ENCODE data around the gene SRRM5.

DNA sequence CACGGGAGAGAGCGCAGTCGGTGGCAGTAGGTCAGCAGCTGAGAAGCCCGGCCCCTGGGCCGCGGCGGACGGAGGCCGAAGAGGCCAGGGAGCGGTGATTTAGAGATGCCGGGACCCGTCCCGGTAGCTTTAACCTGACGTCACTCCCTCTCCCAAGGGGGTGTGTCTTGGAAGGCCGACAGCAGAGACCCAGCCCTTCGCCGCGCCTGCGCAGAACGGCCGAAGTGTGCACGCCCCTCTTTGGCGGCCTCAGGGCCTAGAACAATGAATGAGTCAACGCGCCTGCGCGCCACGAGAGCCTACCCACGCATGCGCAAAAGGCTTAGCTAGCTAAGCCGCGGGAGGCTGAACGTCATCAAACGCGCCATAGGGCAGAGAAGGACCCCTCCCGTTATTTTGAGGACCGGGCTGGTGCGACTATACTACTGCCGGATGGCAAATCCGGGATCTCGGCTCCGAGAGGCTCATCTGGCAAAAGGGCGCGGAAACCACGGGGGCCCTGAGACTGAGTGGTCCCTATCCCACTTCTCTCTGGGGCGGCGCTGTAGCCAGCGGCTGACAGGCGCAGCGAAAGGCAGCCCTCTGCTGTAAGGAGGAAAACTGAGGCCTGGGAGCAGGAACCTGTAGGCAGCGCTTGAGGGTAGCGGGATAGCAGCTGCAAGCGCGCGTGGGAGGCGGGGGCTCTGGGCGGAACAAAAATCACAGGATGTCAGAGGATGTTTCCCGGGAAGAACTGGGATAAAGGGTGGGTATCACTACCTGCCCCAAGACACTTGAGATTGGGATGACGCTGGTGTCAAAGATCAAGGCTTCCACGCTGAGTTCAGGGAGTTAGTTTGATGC, 15.7 kb upstream of the SRRM5 start, which contains the start of the genes IRGQ and ZNF576:
- TF ChIP-seq, protein P1, sequence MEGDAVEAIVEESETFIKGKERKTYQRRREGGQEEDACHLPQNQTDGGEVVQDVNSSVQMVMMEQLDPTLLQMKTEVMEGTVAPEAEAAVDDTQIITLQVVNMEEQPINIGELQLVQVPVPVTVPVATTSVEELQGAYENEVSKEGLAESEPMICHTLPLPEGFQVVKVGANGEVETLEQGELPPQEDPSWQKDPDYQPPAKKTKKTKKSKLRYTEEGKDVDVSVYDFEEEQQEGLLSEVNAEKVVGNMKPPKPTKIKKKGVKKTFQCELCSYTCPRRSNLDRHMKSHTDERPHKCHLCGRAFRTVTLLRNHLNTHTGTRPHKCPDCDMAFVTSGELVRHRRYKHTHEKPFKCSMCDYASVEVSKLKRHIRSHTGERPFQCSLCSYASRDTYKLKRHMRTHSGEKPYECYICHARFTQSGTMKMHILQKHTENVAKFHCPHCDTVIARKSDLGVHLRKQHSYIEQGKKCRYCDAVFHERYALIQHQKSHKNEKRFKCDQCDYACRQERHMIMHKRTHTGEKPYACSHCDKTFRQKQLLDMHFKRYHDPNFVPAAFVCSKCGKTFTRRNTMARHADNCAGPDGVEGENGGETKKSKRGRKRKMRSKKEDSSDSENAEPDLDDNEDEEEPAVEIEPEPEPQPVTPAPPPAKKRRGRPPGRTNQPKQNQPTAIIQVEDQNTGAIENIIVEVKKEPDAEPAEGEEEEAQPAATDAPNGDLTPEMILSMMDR (IDR thresholded peaks at IDR 0.05; ENCODE audit: low read length), result no peak
- TF ChIP-seq EZH2 (optimal IDR thresholded peaks at IDR 0.05; ENCODE audit: low read depth, low read length), result no peak

All from MM.1S (cell line).